WI38 (cell line): Measurements from ENCODE around the gene LRCH3.

Experiments used
- H3K4me3 ChIP-seq: 2 replicates; pipeline ENCODE4 v1.5.1; 2011; ENCODE audit warnings: low read depth, mild to moderate bottlenecking, control low read depth, low read length
- TF ChIP-seq, protein P1 (sequence below): IDR thresholded peaks from 2 replicates; pipeline ENCODE4 v1.5.1; 2012; ENCODE audit warnings: low read depth, mild to moderate bottlenecking, control low read depth, low read length

Gene LRCH3

DNA sequence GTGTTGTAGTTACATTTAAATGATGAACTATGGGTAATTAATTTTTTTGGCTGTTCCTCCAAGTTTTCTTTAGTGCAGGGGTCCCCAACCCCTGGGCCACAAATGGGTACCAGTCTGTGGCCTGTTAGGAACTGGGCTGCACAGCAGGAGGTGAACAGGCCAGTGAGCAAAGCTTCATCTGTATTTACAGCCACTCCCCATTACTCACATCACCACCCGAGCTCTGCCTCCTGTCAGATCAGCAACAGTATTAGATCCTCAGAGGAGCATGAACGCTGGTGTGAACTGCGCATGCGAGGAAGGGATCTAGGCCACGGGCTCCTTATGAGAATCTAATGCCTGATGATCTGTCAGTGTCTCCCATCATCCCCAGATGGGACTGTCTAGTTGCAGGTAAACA lies 83.0 kb downstream of the LRCH3 start:
- TF ChIP-seq, protein P1, sequence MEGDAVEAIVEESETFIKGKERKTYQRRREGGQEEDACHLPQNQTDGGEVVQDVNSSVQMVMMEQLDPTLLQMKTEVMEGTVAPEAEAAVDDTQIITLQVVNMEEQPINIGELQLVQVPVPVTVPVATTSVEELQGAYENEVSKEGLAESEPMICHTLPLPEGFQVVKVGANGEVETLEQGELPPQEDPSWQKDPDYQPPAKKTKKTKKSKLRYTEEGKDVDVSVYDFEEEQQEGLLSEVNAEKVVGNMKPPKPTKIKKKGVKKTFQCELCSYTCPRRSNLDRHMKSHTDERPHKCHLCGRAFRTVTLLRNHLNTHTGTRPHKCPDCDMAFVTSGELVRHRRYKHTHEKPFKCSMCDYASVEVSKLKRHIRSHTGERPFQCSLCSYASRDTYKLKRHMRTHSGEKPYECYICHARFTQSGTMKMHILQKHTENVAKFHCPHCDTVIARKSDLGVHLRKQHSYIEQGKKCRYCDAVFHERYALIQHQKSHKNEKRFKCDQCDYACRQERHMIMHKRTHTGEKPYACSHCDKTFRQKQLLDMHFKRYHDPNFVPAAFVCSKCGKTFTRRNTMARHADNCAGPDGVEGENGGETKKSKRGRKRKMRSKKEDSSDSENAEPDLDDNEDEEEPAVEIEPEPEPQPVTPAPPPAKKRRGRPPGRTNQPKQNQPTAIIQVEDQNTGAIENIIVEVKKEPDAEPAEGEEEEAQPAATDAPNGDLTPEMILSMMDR, result no peak
- H3K4me3 ChIP-seq, result no peak overlapping the region

DNA sequence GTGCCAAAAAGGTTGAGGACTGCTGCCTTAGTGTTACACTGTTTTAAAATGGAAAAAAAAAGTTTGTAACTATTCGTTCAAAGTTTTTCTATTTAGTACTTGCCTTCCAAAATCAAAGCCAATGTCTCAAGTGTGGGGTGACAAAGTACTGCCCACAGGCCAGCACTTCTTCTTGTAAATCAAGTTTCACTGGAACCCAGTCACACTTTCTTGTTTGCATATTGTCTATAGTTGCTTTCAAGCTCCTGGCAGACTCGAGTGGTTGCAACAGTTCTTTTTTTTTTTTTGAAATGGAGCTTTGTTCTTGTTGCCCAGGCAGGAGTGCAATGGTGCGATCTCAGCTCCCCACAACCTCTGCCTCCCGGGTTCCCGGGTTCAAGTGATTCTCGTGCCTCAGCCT lies 83.6 kb downstream of the LRCH3 start:
- TF ChIP-seq, protein P1, result no peak
- H3K4me3 ChIP-seq, result no peak overlapping the region

DNA sequence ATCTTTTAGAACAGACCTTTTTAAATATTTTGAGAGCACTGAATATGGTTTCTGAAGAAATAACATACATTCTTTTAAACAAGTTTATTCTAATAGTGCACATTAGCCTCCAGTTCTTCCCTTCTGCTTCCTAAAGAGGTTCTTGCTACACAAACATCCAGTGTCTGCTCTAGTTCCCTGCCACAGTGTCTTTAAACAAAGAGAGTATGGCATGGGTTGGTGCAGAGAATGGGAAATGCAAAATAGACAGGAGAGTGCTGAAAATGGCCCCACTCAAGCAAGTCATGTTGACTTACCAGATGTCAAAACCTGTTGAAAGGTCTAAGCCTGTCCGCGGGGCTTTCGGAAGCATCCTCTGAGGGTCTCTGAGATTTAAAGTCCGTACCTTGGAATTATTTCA lies 86.8 kb downstream of the LRCH3 start:
- TF ChIP-seq, protein P1, result no peak

DNA sequence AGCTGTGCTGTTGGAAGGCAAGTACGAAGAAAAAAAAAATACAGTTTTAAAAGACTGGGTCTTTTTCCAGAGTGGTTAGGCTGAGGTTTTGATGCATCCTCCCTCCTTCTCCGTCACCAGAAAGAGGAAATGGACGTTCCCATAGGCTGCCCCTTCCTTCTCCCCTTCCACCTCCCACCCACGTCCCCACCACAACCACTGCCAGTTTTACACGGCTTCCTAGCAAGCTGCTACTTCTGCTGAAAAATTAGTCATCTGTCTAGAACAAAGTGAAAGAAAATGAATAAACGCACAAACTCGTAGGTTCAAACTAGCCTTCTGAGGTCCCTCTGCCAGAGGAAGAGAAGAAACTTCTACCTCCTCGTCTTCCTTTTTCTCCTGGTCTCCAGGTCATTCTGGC lies 87.4 kb downstream of the LRCH3 start:
- no peak overlapping the region for H3K4me3 ChIP-seq

More for the DNA sequence above, 86.8 kb downstream of the LRCH3 start:
- no peak overlapping the region for H3K4me3 ChIP-seq

DNA sequence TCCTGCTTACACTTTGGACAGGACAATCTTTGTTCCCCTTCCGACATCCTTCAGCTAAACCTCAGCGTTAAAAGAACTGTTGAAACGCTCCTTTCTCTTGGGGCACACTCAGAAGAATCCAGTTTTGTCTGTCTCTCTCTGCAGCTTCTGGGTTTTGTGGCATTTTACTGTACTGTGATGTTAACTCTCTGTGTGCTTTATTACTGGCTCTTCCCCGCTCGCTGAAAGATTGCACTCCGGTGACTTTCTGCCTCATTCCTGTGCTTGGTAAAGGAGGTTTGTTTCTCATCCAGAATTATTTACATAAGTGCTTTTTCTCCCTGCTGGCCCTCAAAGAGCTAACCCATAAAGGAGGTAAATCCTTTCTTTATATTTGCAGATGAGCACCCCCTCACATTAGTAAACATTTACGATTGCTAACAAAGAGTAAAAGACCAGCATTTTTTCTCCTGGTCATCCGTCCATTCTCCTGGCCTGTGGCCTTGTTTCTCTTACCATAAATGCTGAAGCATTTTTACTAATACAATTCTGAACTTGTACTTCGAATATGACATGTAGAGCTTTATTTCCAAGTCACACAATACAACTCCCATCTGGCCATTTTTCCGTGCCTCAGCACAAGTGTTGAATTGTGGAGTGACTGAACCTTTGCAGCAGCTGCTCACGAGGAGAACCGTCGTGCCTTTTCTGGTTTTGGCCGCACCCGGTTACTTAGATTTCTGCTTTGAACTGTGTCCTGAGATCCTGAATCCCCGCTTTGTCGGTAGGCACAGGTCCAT lies 89.6 kb downstream of the LRCH3 start:
- no peak overlapping the region for H3K4me3 ChIP-seq
- TF ChIP-seq, protein P1, result no peak

More for the DNA sequence above, 87.4 kb downstream of the LRCH3 start:
- TF ChIP-seq, protein P1, result no peak

DNA sequence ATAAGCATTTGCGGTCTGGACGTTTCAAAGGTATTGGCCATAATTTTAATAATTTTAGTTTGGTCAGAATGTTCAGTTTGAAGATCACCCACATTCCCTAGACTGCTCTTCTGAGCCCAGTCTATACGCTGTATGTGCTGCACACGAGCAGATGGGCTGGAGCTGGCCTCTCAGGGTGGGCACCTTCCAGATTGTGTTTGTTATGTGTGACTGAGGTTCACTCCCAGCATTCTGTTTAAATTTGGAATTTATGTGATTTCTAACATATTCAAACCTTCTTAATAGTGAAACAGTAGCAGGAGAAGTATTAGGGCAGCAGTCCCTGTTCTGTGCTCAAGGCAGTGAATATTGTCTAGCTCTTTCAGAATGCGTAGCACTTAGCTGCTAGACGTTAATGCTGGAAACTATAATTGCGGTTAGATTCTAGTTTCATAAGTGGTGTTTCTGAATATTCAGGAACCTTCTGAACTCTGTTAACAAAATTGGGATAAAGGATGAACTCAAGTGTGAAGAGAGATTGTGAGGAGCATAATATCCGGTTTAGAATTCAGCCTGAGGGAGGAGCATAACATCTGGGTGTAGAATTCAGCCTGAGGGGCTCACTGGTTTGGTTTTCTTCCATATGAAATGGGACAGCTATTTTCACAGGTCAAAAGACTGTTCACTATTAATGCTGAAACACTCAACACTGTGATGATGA lies 90.4 kb downstream of the LRCH3 start:
- H3K4me3 ChIP-seq, result no peak overlapping the region
- TF ChIP-seq, protein P1, result no peak

DNA sequence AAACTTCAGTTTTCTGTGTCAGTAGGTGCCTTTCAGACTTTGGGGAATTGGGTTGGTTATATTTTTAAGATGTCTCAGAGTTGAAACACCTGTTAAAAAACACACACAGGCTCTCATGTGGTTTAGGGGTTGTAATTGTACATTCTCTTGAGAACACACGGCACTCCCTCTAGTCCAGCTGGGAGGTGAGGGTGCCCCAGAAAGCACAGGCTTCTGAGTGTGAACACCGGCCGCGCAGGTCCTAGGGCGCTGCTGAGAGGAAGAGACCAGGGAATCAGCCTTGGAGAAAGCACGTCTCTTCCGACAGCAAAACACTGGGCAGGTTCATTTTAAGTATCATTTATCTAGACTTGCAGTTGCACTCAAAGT lies 90.9 kb downstream of the LRCH3 start:
- TF ChIP-seq, protein P1, result no peak
- no peak overlapping the region for H3K4me3 ChIP-seq
